GM18870 (cell line): ENCODE measurements around the gene IQSEC3.

ENCODE experiments used
- ATAC-seq: cut with Tn5 transposase; IDR thresholded peaks from one replicate; pipeline ENCODE4 v1.9.1; 2021; ENCODE audit warnings: moderate library complexity; ENCODE audit not compliant: unreplicated experiment

Gene IQSEC3

DNA sequence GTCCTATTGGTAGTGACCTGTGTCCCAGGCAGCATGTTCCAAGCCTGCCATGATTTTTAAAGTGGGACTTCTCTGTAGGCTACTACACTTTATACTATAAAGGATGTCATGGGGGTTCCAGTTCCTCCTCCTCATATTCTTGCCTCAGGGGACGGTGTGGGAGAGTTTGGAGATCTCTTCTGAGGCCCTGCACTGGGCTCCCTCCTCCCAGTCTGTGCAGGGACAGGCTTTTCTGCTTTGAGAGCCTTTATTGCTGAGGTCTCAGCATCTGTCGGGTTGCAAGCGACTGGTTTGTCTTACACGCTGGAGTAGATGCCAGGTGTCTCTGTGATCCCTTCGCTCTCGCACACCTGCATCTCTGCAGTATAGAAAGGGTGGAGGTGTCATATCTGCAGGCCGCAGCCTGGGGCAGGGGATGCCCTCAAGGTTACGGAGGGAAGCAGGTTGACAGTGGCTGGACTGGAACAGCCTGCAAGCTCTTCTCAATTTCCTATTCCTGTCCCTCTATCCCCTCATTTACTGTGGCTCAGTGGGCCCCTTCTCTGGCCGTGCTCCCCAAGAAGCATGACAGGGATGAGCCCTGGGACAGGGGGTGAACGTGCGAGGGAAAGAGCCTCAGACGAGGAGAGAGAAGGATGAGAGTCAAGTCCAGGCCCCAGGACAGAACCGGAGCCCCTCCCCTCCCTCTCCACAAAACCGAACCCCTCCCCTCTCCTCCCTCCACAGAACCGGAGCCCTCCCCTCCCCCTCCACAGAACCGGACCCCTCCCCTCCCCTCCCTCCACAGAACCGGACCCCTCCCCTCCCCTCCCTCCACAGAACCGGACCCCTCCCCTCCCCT lies 96.1 kb downstream of the IQSEC3 start:
- ATAC-seq = no peak

DNA sequence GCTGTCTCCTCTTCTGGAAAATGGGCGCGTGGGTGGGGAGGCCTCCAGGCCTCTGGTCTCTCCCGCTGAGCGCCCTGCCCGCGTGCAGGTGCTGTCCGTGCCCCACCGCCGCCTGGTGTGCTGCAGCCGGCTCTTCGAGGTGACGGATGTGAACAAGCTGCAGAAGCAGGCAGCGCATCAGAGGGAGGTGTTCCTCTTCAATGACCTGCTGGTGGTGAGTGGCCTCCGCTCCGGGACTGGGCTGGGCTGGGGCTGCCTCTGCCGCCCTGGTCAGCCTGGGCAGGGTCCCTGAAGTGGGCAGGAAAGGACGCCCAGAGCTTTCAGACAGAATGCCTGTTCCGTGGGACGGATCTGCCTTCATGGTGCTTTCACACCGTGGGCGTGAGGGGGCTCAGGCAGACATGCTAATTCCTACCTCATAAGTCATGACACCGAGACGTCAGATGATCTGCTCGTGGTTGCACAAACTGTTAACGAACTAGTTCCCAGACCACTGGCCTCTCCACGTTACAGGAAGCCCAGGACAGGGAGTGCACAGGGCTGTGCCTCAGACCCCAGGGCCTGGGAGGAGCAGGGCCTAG lies 96.9 kb downstream of the IQSEC3 start:
- no peak for ATAC-seq

DNA sequence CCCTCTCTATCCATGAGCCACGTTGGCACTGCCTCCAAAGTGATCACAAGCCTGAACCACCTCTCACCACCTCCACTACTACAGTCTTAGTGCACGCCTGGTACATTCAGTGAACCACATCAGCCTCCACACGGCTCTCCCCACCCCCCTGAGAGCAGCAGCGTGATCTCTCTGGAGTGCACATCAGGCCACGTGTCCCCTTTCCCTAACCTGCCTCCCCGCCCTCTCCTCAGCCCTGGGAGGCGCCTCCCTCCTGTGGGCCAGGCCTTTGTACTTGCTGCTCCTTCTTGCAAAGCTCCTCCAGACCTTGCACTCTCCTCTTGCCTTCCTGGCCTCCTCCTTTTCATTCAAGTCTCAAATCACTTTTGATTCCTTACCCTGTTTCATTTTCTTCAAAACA lies 97.6 kb downstream of the IQSEC3 start:
- no peak for ATAC-seq

DNA sequence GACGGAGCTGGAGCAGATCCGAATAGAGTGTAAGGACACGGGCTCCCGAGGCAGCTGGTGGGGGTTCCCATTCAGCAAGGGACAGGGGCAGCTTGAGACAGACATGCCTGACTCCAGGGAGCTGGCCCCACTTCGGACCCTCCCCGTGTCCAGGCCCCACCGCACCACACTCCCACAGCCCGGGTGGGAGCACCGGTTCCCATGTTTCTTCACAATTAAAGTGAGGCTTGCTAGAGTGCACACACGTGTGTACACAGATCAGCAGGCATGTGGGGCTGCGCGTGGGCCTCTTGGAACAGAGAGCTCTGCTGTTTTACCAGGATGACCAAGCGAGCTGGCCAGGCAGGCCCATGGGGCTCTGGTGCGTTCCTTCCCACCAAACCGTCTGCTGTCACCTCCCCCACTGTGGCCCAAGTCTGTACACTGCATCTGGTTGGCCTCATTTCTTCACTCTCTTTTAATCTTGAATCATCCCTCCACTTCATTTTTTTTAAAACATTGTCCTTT lies 99.3 kb downstream of the IQSEC3 start:
- ATAC-seq = no peak

- no peak for ATAC-seq
Observed at GRCh38 chr12:166425-167075, 100.0 kb downstream of the IQSEC3 start.

- ATAC-seq = no peak
Observed at GRCh38 chr12:167959-168600, 101.5 kb downstream of the IQSEC3 start.

DNA sequence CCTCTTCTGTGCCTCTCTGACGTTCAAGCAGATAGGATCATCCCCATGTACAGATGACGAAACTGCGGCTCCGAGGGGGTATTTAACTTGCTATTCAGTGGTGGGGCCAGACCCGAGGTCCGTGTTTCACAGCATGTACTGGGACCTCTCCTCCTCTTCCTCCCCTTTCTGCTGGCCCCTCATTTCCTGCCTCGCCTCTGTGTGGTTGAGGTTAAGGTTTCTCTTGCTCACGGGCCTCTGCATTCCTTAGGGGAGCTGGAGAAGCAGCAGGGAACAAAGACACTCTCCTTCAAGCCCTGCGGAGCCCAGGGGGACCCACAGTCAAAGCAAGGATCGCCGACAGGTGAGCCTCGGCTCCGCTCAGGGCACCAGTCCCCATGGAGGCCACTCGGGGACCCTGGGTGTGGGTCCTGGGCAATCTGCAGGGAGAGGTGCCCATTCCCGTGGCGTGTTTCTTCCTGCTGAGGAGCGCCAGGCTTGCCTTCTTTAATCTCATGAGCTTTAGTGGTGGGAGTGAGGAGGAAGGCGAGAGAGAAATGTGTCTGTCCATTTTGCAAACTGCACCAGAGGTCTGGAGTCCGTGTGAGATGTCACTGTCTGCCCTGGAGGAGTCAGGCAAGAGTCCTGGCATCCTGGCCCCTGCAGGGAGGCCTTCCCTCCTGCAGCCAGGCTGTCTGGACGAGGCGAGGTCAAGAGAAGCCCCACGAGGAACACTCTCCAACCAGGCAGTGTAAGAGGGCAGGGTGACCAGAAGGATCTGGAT lies 102.4 kb downstream of the IQSEC3 start:
- ATAC-seq = no peak

GRCh38 chr12:169528-170370 lies 103.2 kb downstream of the IQSEC3 start:
- ATAC-seq = no peak

- ATAC-seq = no peak
Observed at GRCh38 chr12:170371-171225, 104.0 kb downstream of the IQSEC3 start.

DNA sequence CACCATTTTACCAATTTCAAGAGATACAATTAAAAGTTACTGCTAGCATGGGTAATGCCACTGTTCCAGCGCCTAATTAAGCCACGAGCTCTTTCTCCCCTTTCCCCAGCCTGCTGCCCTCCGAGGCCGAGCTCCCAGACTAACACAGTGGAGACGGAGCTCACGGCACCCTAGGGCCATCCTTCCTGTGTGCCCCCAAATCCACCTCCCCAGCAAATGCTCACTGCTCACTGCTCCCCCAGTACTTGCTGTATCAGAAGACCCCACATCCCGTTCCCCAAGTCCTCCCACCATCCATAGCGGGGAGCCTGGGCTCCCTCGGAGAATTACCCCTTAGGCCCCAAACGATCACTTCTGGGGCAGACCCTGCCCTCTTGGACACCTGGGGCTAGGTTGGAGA lies 104.7 kb downstream of the IQSEC3 start:
- no peak for ATAC-seq

- ATAC-seq = no peak
Observed at GRCh38 chr12:171743-172676, 105.4 kb downstream of the IQSEC3 start.

DNA sequence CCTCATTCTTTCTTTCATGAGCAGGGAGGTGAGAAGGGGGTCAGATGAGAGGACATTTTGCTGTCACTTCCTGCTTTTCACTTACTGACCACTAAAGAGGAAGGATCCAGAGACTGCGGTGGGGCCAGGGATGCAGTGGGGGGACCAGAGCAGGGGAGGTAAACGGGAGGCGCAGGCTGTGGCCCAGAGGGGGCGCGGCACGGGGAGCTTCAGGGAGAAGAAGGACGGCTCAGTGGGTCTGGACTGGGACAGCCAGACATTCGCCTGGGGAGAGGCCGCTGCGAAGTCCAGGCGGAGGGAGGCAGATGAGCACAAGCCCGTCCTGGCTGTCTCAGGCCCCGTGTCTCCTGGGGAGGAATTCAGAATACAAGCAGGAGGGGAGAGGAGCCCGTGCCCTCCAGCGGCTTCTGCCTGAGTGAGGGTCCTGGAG lies 106.2 kb downstream of the IQSEC3 start:
- no peak for ATAC-seq

- no peak for ATAC-seq
Observed at GRCh38 chr12:174124-174523, 107.6 kb downstream of the IQSEC3 start.

GRCh38 chr12:174596-174995 lies 108.0 kb downstream of the IQSEC3 start:
- no peak for ATAC-seq

GRCh38 chr12:175250-175649 lies 108.7 kb downstream of the IQSEC3 start:
- no peak for ATAC-seq

DNA sequence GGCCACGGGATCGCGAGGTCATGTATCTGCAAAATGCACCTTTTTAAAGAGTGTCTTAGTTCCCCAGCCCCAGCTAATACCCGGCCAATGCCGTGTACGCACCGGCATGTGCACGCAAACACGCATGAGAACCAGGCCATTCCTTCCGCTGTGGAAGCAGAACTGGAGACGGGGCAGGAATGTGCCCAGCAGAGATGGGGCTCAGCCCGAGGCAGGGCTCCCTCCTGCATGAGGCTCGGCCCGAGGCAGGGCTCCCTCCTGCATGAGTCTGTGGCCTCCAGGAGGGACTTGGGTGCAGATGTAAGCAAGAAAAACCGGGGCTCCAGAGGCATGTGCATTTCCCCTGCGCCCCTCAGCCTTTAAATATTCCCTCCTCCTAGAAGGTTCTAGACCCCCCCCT lies 109.2 kb downstream of the IQSEC3 start:
- ATAC-seq = no peak

DNA sequence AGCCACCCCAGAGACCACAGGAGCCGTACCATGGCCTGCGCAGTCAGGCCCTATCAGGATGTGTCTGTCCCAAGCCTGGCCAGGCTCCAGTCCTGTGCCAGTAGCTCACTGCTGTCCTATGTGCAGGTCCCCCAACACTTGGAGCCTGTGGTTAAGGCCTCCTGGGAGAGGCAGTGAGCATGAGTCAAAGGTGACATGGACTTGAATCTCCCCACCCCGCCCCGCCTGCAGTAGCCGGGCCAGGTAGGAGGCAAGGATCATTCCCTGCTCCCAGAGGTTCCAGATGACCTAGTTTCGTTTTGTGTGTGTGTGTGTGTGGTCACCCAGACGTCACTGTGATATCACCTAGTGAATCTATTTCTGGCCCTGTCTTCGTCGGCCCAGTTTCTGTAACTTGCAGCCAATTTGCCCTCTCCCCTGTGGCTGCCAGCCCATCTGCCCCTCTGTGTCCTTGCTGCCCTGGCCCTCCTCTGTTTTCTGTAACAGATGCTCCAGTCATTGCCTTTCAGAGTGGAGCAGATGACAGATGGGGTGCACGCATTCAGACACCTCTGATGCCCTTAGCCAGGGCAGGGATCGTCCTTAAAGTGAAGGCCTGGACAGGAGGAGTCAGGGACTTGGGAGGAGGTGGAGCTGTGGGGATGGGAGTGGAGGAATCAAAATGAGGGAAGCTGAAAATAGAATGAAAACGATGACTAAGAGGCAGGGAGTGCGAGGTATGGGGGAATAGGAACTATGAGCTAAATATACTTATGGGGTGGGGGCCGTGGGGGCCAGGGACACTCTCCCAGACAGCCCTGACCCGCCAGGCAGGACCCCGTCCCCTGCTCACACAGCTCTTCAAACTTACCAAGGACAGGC lies 110.0 kb downstream of the IQSEC3 start:
- no peak for ATAC-seq
